ENCODE measurements around the gene OR4K13. TPM values are rescaled to one million over a fixed set of nuclear protein-coding genes. Genes with fewer than 3 reads are reported as not detected.

Gene OR4K13, protein sequence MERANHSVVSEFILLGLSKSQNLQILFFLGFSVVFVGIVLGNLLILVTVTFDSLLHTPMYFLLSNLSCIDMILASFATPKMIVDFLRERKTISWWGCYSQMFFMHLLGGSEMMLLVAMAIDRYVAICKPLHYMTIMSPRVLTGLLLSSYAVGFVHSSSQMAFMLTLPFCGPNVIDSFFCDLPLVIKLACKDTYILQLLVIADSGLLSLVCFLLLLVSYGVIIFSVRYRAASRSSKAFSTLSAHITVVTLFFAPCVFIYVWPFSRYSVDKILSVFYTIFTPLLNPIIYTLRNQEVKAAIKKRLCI
- not detected for total RNA-seq

DNA sequence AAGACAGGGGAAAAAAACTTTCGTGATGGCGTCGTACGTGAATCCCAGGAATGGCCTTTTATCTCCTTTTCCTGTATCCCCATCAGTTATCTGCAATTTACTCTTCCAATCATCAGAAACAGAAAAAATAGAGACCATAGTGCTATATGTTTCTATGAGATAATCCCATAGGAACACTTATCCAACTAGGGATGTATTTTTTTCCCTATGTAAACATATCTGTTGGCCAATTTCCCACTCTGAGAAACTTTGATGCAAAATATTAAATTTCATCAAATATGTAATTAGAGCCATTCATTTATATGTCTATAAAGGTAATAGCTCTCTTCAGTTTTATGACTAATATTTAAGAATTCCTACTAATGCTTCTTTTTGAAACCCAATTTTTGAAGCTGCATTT is at the start of gene OR4K13:
Gene OR4K13, minus strand, starts transcription at position 101 of the 400 bp plus-strand sequence. CDS start 1,280 bp downstream, outside the sequence.

DNA sequence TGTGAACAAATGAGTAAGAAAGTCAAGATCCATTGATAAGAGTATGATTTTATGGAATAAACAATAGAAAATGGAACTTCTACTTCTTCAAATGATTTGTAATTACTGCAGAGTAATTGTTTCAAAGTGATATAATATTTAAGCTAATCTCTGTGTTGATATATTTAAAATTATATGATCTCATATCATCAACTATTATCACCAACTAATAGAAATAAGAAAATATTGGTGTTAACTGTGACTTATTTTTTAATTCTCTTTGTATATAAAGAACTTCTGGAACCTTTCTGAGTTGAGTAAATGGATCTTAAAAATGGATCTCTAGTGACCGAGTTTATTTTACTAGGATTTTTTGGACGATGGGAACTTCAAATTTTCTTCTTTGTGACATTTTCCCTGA is 23.9 kb upstream of the OR4K13 start, which contains the start of gene OR4L1:
Gene OR4L1, plus strand, starts transcription at position 301 of the 400 bp plus-strand sequence. Its CDS starts 0 bp downstream, at position 301.

DNA sequence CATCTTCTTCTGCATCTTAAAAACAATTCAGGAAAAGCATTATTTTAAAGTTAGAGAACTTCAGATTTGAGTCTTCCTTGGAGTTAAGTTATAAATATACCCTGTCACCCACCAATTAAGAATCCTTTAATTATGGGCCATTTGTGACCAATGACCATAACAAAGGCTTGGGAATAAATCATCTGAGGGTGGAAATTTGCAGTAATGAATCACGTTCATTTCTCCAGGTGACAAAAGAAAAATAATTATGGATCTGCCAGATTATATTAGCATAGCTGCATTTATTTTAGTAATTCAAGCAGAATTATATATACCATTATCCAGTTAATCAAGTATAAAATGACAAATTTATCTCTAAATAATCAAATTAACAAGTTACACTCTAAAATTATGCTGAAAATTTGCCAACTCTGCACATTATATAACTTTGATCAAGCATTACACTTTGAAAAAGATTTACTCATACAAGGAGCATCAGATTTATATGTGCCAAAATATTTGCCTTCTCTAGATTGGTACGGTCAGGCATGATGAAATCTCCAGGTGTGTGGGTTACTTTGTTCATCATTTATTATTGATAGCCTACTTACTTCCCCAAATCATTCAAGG is 16.5 kb downstream of the OR4K13 start, which contains the start of gene OR4K14:
Gene OR4K14, minus strand, starts transcription at position 51 of the 609 bp plus-strand sequence. CDS start 4,114 bp downstream, outside the sequence.

DNA sequence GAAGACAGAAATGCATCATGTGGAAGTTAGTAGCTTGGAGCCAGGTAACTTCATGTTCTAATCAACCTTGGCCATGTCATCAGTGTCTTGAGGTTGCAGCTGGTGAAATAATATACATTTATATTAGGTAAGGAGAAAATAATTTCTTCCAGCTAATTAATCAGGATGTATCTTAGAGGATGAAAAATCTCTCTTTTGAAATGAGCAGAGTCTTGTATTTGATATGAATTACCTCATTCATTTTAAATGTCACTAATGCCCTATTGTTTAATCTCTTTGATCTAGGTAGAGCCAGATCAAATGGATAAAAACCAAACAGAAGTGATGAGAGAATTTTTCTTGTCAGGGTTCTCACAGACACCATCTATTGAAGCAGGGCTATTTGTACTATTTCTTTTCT is 34.0 kb downstream of the OR4K13 start, which contains the start of gene OR4Q2:
Gene OR4Q2, plus strand, starts transcription at position 301 of the 400 bp plus-strand sequence.

Other genes starting within 250 kb of the OR4K13 start
- gene OR4N2, start 232.3 kb downstream of the OR4K13 start, total RNA-seq: not detected
- not detected for gene OR4K2, start 160.9 kb downstream of the OR4K13 start, total RNA-seq
- gene OR4K5, start 115.4 kb downstream of the OR4K13 start, total RNA-seq: not detected
- gene OR4K1, start 105.1 kb downstream of the OR4K13 start, total RNA-seq: not detected
- not detected for gene OR4K15, start 60.4 kb downstream of the OR4K13 start, total RNA-seq
- not detected for gene OR4Q2, start 33.9 kb downstream of the OR4K13 start, total RNA-seq
- gene OR4K14, start 16.7 kb downstream of the OR4K13 start, total RNA-seq: not detected
- gene OR4L1, start 24.0 kb upstream of the OR4K13 start, total RNA-seq: not detected
- not detected for gene OR4K17, start 74.7 kb upstream of the OR4K13 start, total RNA-seq
- not detected for gene OR4N5, start 102.8 kb upstream of the OR4K13 start, total RNA-seq
- not detected for gene OR11G2, start 154.9 kb upstream of the OR4K13 start, total RNA-seq
- gene OR11H6, start 187.7 kb upstream of the OR4K13 start, total RNA-seq: not detected
- not detected for gene OR11H7, start 192.9 kb upstream of the OR4K13 start, total RNA-seq
- gene OR11H4, start 203.2 kb upstream of the OR4K13 start, total RNA-seq: not detected

Measured in diencephalon (tissue), 1 donor.